Measurements from ENCODE around the gene RAB11FIP4.

GRCh38 chr17:31566992-31567373, 175.5 kb downstream of the RAB11FIP4 start:
- TF ChIP-seq CTCF (IDR thresholded peaks at IDR 0.05; ENCODE audit: insufficient read depth, low read length, poor library complexity, severe bottlenecking): no peak
- no peak for TF ChIP-seq EZH2phosphoT487 (conservative IDR thresholded peaks at IDR 0.05; ENCODE audit: low read length)
